Thyroid gland (tissue), 4 donors: ENCODE measurements around the gene B3GALT6. TPM values are rescaled to one million over a fixed set of nuclear protein-coding genes. Genes with fewer than 3 reads are reported as not detected.

Experiments used
- DNase-seq, 2 donors: peaks; one replicate each; pipeline ENCODE4 v3.0.0-alpha.2; 2019
- H3K27ac ChIP-seq, 3 donors: fragments of 200-600 bp; sonication (generic); 1 replicate in 2 of 3; 2 replicates in 1 of 3; pipeline ENCODE4 v1.5.1; 2016 to 2019; ENCODE audit warnings: mild to moderate bottlenecking in 1 of 3, moderate library complexity in 1 of 3
- H3K27me3 ChIP-seq: fragments of 200-600 bp; sonication (generic); one replicate; pipeline ENCODE4 v1.5.1; 2019
- H3K36me3 ChIP-seq, 2 donors: fragments of 200-600 bp; sonication (generic); one replicate each; pipeline ENCODE4 v1.5.1; 2016 to 2019
- H3K4me1 ChIP-seq, 2 donors: fragments of 200-600 bp; sonication (generic); one replicate each; pipeline ENCODE4 v1.5.1; 2017 to 2019
- H3K4me3 ChIP-seq, 3 donors: fragments of 200-600 bp; sonication (generic); replicated peaks in 1 of 3; 1 replicate in 2 of 3; 2 replicates in 1 of 3; pipeline ENCODE4 v1.5.1; 2016; ENCODE audit warnings: mild to moderate bottlenecking in 1 of 3
- H3K9me3 ChIP-seq: fragments of 200-600 bp; sonication (generic); one replicate; pipeline ENCODE4 v1.5.1; 2017
- CTCF ChIP-seq, 6 experiments: fragments of 200-600 bp in 3 of 6; fragments of 450-650 bp in 3 of 6; sonication (generic) in 3 of 6; IDR thresholded peaks; one replicate each; pipeline ENCODE4 v1.5.1; 2016 to 2019; ENCODE audit warnings: antibody characterized with exemption in 6 of 6, mild to moderate bottlenecking in 2 of 6, inconsistent platforms in 1 of 6, moderate library complexity in 1 of 6
- POLR2A ChIP-seq, 2 donors: fragments of 450-650 bp; IDR thresholded peaks; one replicate each; pipeline ENCODE4 v1.6.1; 2017; ENCODE audit warnings: antibody characterized with exemption in 2 of 2, mild to moderate bottlenecking in 2 of 2, moderate library complexity in 1 of 2
- WGBS, 2 donors: methylation state at CpG; one replicate each; pipeline ENCODE4 v1.1.5; 2017; 5-methylcytosine and 5-hydroxymethylcytosine counted together
- intact Hi-C: fragments of 100-400 bp; cut with DNase I; formaldehyde crosslinking; loops from one replicate; pipeline ENCODE4 v1.15.1; 2023
- total RNA-seq, 4 donors: library from RNA; depleted of rRNA; stranded (reverse); fragments of >200 nt; gene quantifications; one replicate each; pipeline ENCODE4 v1.2.3, GENCODE V29; 2016

Gene B3GALT6
- total RNA-seq, 4 donors from 2014 or later = 18.0 to 32.2 (median 25.5) TPM

- WGBS, 2 donors = 78 to 85% methylated on average over 11 to 14 of the region's 22 CpGs
- Histone ChIP-seq H3K36me3 (no peaks in the 10 kb centered on the region), H3K27ac (no peak overlapping the region), H3K4me1 (peaks cover 8 to 26% of the 10 kb centered on the region in 2 donors), H3K27me3 (no peaks in the 10 kb centered on the region), H3K9me3 (no peaks in the 10 kb centered on the region), H3K4me3 (no peak overlapping the region)
- intact Hi-C loops = no loop called here
- DNase-seq = no peak
- TF ChIP-seq POLR2A (IDR thresholded peaks at IDR 0.05) = no peak
- TF ChIP-seq CTCF (IDR thresholded peaks at IDR 0.05) = no peak
These were observed 4.2 kb downstream of the B3GALT6 start for GRCh38 chr1:1236176-1236763.

- intact Hi-C loops = no loop called here
- Histone ChIP-seq H3K4me1 (peaks cover 8 to 26% of the 10 kb centered on the region in 2 donors), H3K27me3 (no peaks in the 10 kb centered on the region), H3K36me3 (no peaks in the 10 kb centered on the region), H3K27ac (no peak overlapping the region), H3K4me3 (no peak overlapping the region), H3K9me3 (no peaks in the 10 kb centered on the region)
- DNase-seq = peak; percentile 37 to 40
- TF ChIP-seq POLR2A (IDR thresholded peaks at IDR 0.05) (no peak), CTCF (IDR thresholded peaks at IDR 0.05) (no peak)
- 48 to 52% methylated on average over 4 to 5 of the region's 34 CpGs for WGBS, 2 donors
These were observed 5.2 kb downstream of the B3GALT6 start for GRCh38 chr1:1236945-1237873.

- intact Hi-C loops = no loop called here
- no peaks in the 10 kb centered on the region for H3K36me3 ChIP-seq
- WGBS, 2 donors = 44% methylated on average over 5 of the region's 48 CpGs; no CpG with 5 or more reads in 1 of the 2 donors
- peaks cover 8 to 20% of the 10 kb centered on the region in 2 donors for H3K4me1 ChIP-seq
- DNase-seq = peak in 1 of 2 donors; percentile 18
- no peaks in the 10 kb centered on the region for H3K27me3 ChIP-seq
- TF ChIP-seq CTCF (IDR thresholded peaks at IDR 0.05) (no peak), POLR2A (IDR thresholded peaks at IDR 0.05) (no peak)
- no peak overlapping the region for H3K4me3 ChIP-seq
- no peak overlapping the region for H3K27ac ChIP-seq
- H3K9me3 ChIP-seq = no peaks in the 10 kb centered on the region
These were observed 6.1 kb downstream of the B3GALT6 start for GRCh38 chr1:1237874-1238701.

DNA sequence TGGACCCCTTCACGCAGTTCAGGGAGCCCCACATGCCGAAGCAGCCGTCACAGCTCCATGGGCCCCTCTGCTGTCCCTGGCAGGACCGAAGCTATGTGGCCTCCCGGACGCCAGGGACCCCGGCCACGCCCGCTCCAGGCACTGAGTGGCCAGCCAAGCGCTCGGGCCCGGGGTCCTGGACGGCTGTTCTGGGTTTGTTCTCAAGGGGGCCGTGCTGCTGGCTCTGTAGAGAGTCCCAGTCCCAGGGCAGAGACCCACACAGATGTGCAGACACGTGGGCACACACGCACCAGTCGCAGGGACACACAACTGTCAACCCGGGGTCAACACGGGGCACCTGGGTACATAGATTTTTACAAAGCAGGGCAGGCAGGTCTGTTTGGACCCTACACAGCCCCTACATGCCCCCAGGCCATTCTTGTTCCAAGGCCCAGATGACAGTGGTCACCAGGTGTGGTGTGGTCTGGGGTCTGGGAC, 6.7 kb downstream of the B3GALT6 start:
- no peaks in the 10 kb centered on the region for H3K9me3 ChIP-seq
- WGBS, 2 donors = no CpG with 5 or more reads among the region's 19 CpGs
- no peak for TF ChIP-seq CTCF (IDR thresholded peaks at IDR 0.05)
- TF ChIP-seq POLR2A (IDR thresholded peaks at IDR 0.05) = no peak
- no peaks in the 10 kb centered on the region for H3K36me3 ChIP-seq
- H3K27ac ChIP-seq = no peak overlapping the region
- peaks cover 8 to 16% of the 10 kb centered on the region in 2 donors for H3K4me1 ChIP-seq
- intact Hi-C loops = no loop called here
- H3K27me3 ChIP-seq = no peaks in the 10 kb centered on the region
- H3K4me3 ChIP-seq = no peak overlapping the region
- DNase-seq = no peak
